Pericardium fibroblast (primary cell): ENCODE results near the gene USP11. TPM values are rescaled to one million over a fixed set of nuclear protein-coding genes. Genes with fewer than 3 reads are reported as not detected.

ENCODE experiments used
- total RNA-seq: library from RNA; depleted of rRNA; stranded (reverse); fragments of >200 nt; gene quantifications from 2 replicates; pipeline ENCODE4 v1.2.3, GENCODE V29; 2015

USP11 gene
- 20.4 and 30.3 TPM in 2 replicates for total RNA-seq

GRCh38 chrX:47232803-47233332 is at the start of gene USP11:
USP11 (plus strand) TSS chrX:47233009; CDS start chrX:47233044, 35 bp downstream.

GRCh38 chrX:47193475-47194193 is 39.2 kb upstream of the USP11 start, which contains the start of gene UBA1:
UBA1 (plus strand) TSS chrX:47193829; CDS start chrX:47198803, 4,974 bp downstream.

GRCh38 chrX:47218280-47218919 is 14.4 kb upstream of the USP11 start, which contains the start of gene CDK16:
CDK16 (plus strand) TSS chrX:47218681; CDS start chrX:47223558, 4,877 bp downstream.

Other genes starting within 250 kb of the USP11 start
- gene RGN, start 154.6 kb upstream of the USP11 start, total RNA-seq = not detected in 2 replicates
- 83.6 and 95.2 TPM in 2 replicates for gene NDUFB11, start 88.3 kb upstream of the USP11 start, total RNA-seq
- gene RBM10, start 87.8 kb upstream of the USP11 start, total RNA-seq = 30.3 and 39.0 TPM in 2 replicates
- 98.6 and 103 TPM in 2 replicates for gene UBA1, start 39.2 kb upstream of the USP11 start, total RNA-seq
- gene CDK16, start 14.3 kb upstream of the USP11 start, total RNA-seq = 63.8 and 86.1 TPM in 2 replicates
- not detected in 2 replicates for gene ZNF157, start 137.6 kb downstream of the USP11 start, total RNA-seq